Measurements from ENCODE around the gene FOLR2.
"Not testable (repeated sequence)": the region's sequence is repeated elsewhere in the genome, so short reads cannot be mapped to it uniquely, and the experiment has no call there.

Gene FOLR2

GRCh38 chr11:72263361-72263760, 46.8 kb downstream of the FOLR2 start:
- H3K4me3 ChIP-seq (replicated peaks; ENCODE audit: low read depth, low read length) = no peak overlapping the region
- H3K36me3 ChIP-seq (ENCODE audit: control insufficient read depth, insufficient read depth, low read length) = no peaks in the 10 kb centered on the region
- H3K27me3 ChIP-seq (replicated peaks; ENCODE audit: control insufficient read depth, insufficient read depth, low read length) = no peaks in the 10 kb centered on the region
- DNase-seq (ENCODE audit: extremely low read depth, insufficient read length) = no peak
- TF ChIP-seq CTCF (IDR thresholded peaks at IDR 0.05; ENCODE audit: insufficient read depth, low read length, poor library complexity, severe bottlenecking) = no peak

- TF ChIP-seq CTCF (IDR thresholded peaks at IDR 0.05; ENCODE audit: insufficient read depth, low read length, poor library complexity, severe bottlenecking) = no peak
- Histone ChIP-seq H3K27me3 (replicated peaks; ENCODE audit: control insufficient read depth, insufficient read depth, low read length) (no peaks in the 10 kb centered on the region), H3K4me3 (replicated peaks; ENCODE audit: low read depth, low read length) (no peak overlapping the region), H3K36me3 (ENCODE audit: control insufficient read depth, insufficient read depth, low read length) (no peaks in the 10 kb centered on the region)
- no peak for DNase-seq (ENCODE audit: extremely low read depth, insufficient read length)
These were observed 49.4 kb downstream of the FOLR2 start for GRCh38 chr11:72265951-72266350.

- H3K36me3 ChIP-seq (ENCODE audit: control insufficient read depth, insufficient read depth, low read length); DNase-seq (ENCODE audit: extremely low read depth, insufficient read length); H3K4me3 ChIP-seq (replicated peaks; ENCODE audit: low read depth, low read length); H3K27me3 ChIP-seq (replicated peaks; ENCODE audit: control insufficient read depth, insufficient read depth, low read length): not testable (repeated sequence)
These were observed 50.4 kb downstream of the FOLR2 start for GRCh38 chr11:72266960-72267359.

GRCh38 chr11:72267956-72268617, 51.5 kb downstream of the FOLR2 start:
- no peaks in the 10 kb centered on the region for H3K36me3 ChIP-seq (ENCODE audit: control insufficient read depth, insufficient read depth, low read length)
- no peaks in the 10 kb centered on the region for H3K27me3 ChIP-seq (replicated peaks; ENCODE audit: control insufficient read depth, insufficient read depth, low read length)
- H3K4me3 ChIP-seq (replicated peaks; ENCODE audit: low read depth, low read length) = no peak overlapping the region
- no peak for DNase-seq (ENCODE audit: extremely low read depth, insufficient read length)
- no peak for TF ChIP-seq CTCF (IDR thresholded peaks at IDR 0.05; ENCODE audit: insufficient read depth, low read length, poor library complexity, severe bottlenecking)
